ENCODE results near the gene ETS1. TPM values are rescaled to one million over a fixed set of nuclear protein-coding genes. Genes with fewer than 3 reads are reported as not detected.

The ETS1 gene
- total RNA-seq, 1 experiment from 2014 or later: 3.7 TPM

GRCh38 chr11:128567130-128567529 lies 20.2 kb downstream of the ETS1 start:
- ChIA-PET CTCF (interaction anchor here (0.7 kb wide), 1 partner anchor 12 kb away, joined by 4 read pairs; no protein-coding TSS in a partner anchor), POLR2A (ENCODE audit: low non-redundant PET) (no interaction called here)
- no peaks in the 10 kb centered on the region for H3K9me3 ChIP-seq (ENCODE audit: low read depth, low read length, poor library complexity, severe bottlenecking)
- no TSS peak for BruUV-seq (replicated peaks)
- no peaks in the 10 kb centered on the region for H3K4me1 ChIP-seq (ENCODE audit: insufficient read depth, low read length, poor library complexity, severe bottlenecking)
- no peaks in the 10 kb centered on the region for H3K36me3 ChIP-seq (ENCODE audit: insufficient read depth, low read length, poor library complexity, severe bottlenecking)
- H3K4me3 ChIP-seq (ENCODE audit: low read depth, low read length, poor library complexity, severe bottlenecking): no peak overlapping the region
- TF ChIP-seq EZH2 (IDR thresholded peaks at IDR 0.05; ENCODE audit: borderline replicate concordance, low read depth, low read length, poor library complexity, severe bottlenecking) (no peak), CTCF (conservative IDR thresholded peaks at IDR 0.05; ENCODE audit: low read depth, low read length) (no peak)
- peaks cover 29% of the 10 kb centered on the region for H3K27me3 ChIP-seq (replicated peaks; ENCODE audit: insufficient read depth, low read depth, low read length, poor library complexity)
- intact Hi-C loops (cut with micrococcal nuclease; ENCODE audit: unreplicated experiment): no loop called here
- no peak overlapping the region for H3K27ac ChIP-seq (ENCODE audit: low read depth, low read length, poor library complexity, severe bottlenecking)
- DNase-seq (ENCODE audit: low spot score): no peak

GRCh38 chr11:128565881-128566280 lies 21.5 kb downstream of the ETS1 start:
- Histone ChIP-seq H3K27ac (ENCODE audit: low read depth, low read length, poor library complexity, severe bottlenecking) (no peak overlapping the region), H3K4me1 (ENCODE audit: insufficient read depth, low read length, poor library complexity, severe bottlenecking) (no peaks in the 10 kb centered on the region), H3K36me3 (ENCODE audit: insufficient read depth, low read length, poor library complexity, severe bottlenecking) (no peaks in the 10 kb centered on the region), H3K9me3 (ENCODE audit: low read depth, low read length, poor library complexity, severe bottlenecking) (no peaks in the 10 kb centered on the region), H3K4me3 (ENCODE audit: low read depth, low read length, poor library complexity, severe bottlenecking) (no peak overlapping the region), H3K27me3 (replicated peaks; ENCODE audit: insufficient read depth, low read depth, low read length, poor library complexity) (peaks cover 33% of the 10 kb centered on the region)
- CTCF ChIA-PET: no interaction called here
- BruUV-seq (replicated peaks): no TSS peak
- no peak for DNase-seq (ENCODE audit: low spot score)
- POLR2A ChIA-PET (ENCODE audit: low non-redundant PET): no interaction called here
- TF ChIP-seq CTCF (conservative IDR thresholded peaks at IDR 0.05; ENCODE audit: low read depth, low read length) (no peak), EZH2 (IDR thresholded peaks at IDR 0.05; ENCODE audit: borderline replicate concordance, low read depth, low read length, poor library complexity, severe bottlenecking) (no peak)
- intact Hi-C loops (cut with micrococcal nuclease; ENCODE audit: unreplicated experiment): no loop called here

GRCh38 chr11:128564642-128565245 lies 22.6 kb downstream of the ETS1 start:
- Histone ChIP-seq H3K4me1 (ENCODE audit: insufficient read depth, low read length, poor library complexity, severe bottlenecking) (no peaks in the 10 kb centered on the region), H3K27me3 (replicated peaks; ENCODE audit: insufficient read depth, low read depth, low read length, poor library complexity) (peaks cover 32% of the 10 kb centered on the region), H3K36me3 (ENCODE audit: insufficient read depth, low read length, poor library complexity, severe bottlenecking) (no peaks in the 10 kb centered on the region), H3K27ac (ENCODE audit: low read depth, low read length, poor library complexity, severe bottlenecking) (no peak overlapping the region), H3K4me3 (ENCODE audit: low read depth, low read length, poor library complexity, severe bottlenecking) (no peak overlapping the region), H3K9me3 (ENCODE audit: low read depth, low read length, poor library complexity, severe bottlenecking) (no peaks in the 10 kb centered on the region)
- DNase-seq (ENCODE audit: low spot score): no peak
- TF ChIP-seq CTCF (conservative IDR thresholded peaks at IDR 0.05; ENCODE audit: low read depth, low read length) (no peak), EZH2 (IDR thresholded peaks at IDR 0.05; ENCODE audit: borderline replicate concordance, low read depth, low read length, poor library complexity, severe bottlenecking) (no peak)
- ChIA-PET CTCF (no interaction called here), POLR2A (ENCODE audit: low non-redundant PET) (no interaction called here)
- BruUV-seq (replicated peaks): no TSS peak
- intact Hi-C loops (cut with micrococcal nuclease; ENCODE audit: unreplicated experiment): no loop called here

All from A673 (cell line).